Endodermal cell (in vitro differentiated cells): ENCODE results near the gene DYNC1I1. TPM values are rescaled to one million over a fixed set of nuclear protein-coding genes. Genes with fewer than 3 reads are reported as not detected.

Source experiments
- DNase-seq: peaks from one replicate; pipeline ENCODE4 v3.0.0-alpha.2; 2017
- H3K27ac ChIP-seq: 2 replicates; pipeline ENCODE4 v1.5.1; 2013; ENCODE audit warnings: mild to moderate bottlenecking, low read depth, low read length, moderate library complexity
- H3K27me3 ChIP-seq: 2 replicates; pipeline ENCODE4 v1.6.1; 2013; ENCODE audit warnings: mild to moderate bottlenecking, low read length, moderate library complexity; ENCODE audit not compliant: insufficient read depth, control insufficient read depth, poor library complexity, severe bottlenecking
- H3K36me3 ChIP-seq: 2 replicates; pipeline ENCODE4 v1.7.0; 2013; ENCODE audit warnings: mild to moderate bottlenecking, low read length, moderate library complexity; ENCODE audit not compliant: control insufficient read depth, insufficient read depth
- H3K4me1 ChIP-seq: one replicate; pipeline ENCODE4 v1.7.0; 2013; ENCODE audit warnings: low read length; ENCODE audit not compliant: control insufficient read depth, insufficient read depth
- H3K4me3 ChIP-seq: 2 replicates; pipeline ENCODE4 v1.5.1; 2013; ENCODE audit warnings: mild to moderate bottlenecking, low read length, moderate library complexity
- H3K9ac ChIP-seq: 2 replicates; pipeline ENCODE4 v1.6.1; 2013; ENCODE audit warnings: mild to moderate bottlenecking, low read length, moderate library complexity; ENCODE audit not compliant: poor library complexity, severe bottlenecking; ENCODE audit errors: extremely low read depth
- H3K9me3 ChIP-seq: 2 replicates; pipeline ENCODE4 v1.6.1; 2013; ENCODE audit warnings: mild to moderate bottlenecking, low read length, moderate library complexity; ENCODE audit not compliant: control insufficient read depth
- H3K27ac Mint-ChIP-seq: 2 replicates; pipeline ENCODE4 v1.8.0; 2020; ENCODE audit warnings: mixed read lengths
- H3K27me3 Mint-ChIP-seq: 2 replicates; pipeline ENCODE4 v1.8.0; 2021; ENCODE audit warnings: mild to moderate bottlenecking, mixed read lengths; ENCODE audit not compliant: insufficient read depth
- H3K36me3 Mint-ChIP-seq: 2 replicates; pipeline ENCODE4 v1.8.0; 2020; ENCODE audit warnings: low read depth, mixed read lengths
- H3K4me1 Mint-ChIP-seq: 2 replicates; pipeline ENCODE4 v1.8.0; 2020; ENCODE audit warnings: mixed read lengths
- H3K4me3 Mint-ChIP-seq: 2 replicates; pipeline ENCODE4 v1.8.0; 2020; ENCODE audit warnings: mild to moderate bottlenecking, moderate library complexity, mixed read lengths
- H3K9me3 Mint-ChIP-seq: 2 replicates; pipeline ENCODE4 v1.8.0; 2020; ENCODE audit warnings: mild to moderate bottlenecking, mixed read lengths
- CTCF ChIP-seq: fragments of 200-600 bp; sonication (generic); conservative IDR thresholded peaks from 2 replicates; pipeline ENCODE4 v1.5.0; 2021; ENCODE audit warnings: antibody characterized with exemption, mild to moderate bottlenecking
- WGBS, 2 experiments: methylation state at CpG; one replicate each; pipeline versions ENCODE4 v1.1.5 to v1.1.7; 2013; ENCODE audit warnings: missing lambda C conversion rate in 2 of 2, mixed read lengths in 1 of 2; ENCODE audit not compliant: insufficient coverage in 1 of 2, insufficient read length in 1 of 2; 5-methylcytosine and 5-hydroxymethylcytosine counted together
- total RNA-seq, 2 donors: library from RNA; stranded (reverse); fragmentation: NEBNext Ultra II Directional in 1 of 2; extraction: Animal tissue kit (Norgen Biotek cat#: 25700) in 1 of 2; gene quantifications; 2 replicates in 1 of 2; 3 replicates in 1 of 2; pipeline ENCODE4 v1.2.1, GENCODE V29; 2021

DYNC1I1 gene
- total RNA-seq, 2 donors from 2014 or later: 6.5 to 7.2 TPM

- Mint-ChIP-seq H3K9me3 (no peaks in the 10 kb centered on the region), H3K4me1 (peaks cover 5% of the 10 kb centered on the region), H3K27ac (no peak overlapping the region), H3K36me3 (peaks cover 55% of the 10 kb centered on the region), H3K27me3 (peaks cover 6% of the 10 kb centered on the region), H3K4me3 (no peak overlapping the region)
- TF ChIP-seq CTCF: no peak
- Histone ChIP-seq H3K27ac (no peak overlapping the region), H3K27me3 (no peaks in the 10 kb centered on the region), H3K4me1 (no peaks in the 10 kb centered on the region), H3K36me3 (peaks cover 56% of the 10 kb centered on the region), H3K9ac (no peak overlapping the region), H3K4me3 (no peak overlapping the region), H3K9me3 (no peaks in the 10 kb centered on the region)
- 90 to 94% methylated on average over 2 of the region's 2 CpGs for WGBS, 2 experiments
- no peak for DNase-seq
Observed at GRCh38 chr7:96135241-96135640, 362.9 kb downstream of the DYNC1I1 start.

DNA sequence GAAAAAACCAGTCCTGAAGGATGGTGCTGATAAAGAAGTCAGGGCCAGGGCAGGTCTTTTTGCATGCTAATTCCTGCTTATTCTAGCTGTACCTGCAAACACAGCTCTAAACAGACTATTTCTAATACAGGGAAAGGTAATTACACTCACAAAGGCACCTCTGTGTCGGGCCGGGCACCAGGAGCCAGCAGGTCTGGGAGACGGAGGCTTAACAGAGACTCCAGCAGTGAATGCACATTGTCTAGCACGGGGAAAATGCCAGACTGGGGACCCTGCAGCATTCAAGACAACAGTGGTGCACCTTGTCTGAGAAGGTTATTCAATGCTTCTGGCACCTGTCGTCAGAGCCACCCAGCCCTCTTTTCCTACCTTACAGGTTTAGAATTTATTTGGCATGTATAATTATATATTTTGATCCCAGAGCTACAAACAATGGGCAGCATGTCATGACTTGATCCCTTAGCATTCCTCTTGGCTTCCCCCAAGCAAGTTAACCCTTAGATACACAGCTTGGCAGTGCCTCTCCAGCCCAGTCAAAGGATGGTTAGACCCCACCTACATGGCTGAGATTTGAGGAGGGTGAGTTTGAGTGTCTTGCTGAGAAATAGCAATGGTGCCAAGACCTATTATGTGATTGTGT is 364.4 kb downstream of the DYNC1I1 start:
- Histone ChIP-seq H3K27me3 (no peaks in the 10 kb centered on the region), H3K4me1 (no peaks in the 10 kb centered on the region), H3K36me3 (peaks cover 60% of the 10 kb centered on the region), H3K9me3 (no peaks in the 10 kb centered on the region), H3K9ac (no peak overlapping the region), H3K27ac (no peak overlapping the region), H3K4me3 (no peak overlapping the region)
- DNase-seq: no peak
- peaks cover 61% of the 10 kb centered on the region for H3K36me3 Mint-ChIP-seq
- H3K9me3 Mint-ChIP-seq: peaks cover 2% of the 10 kb centered on the region
- 75 to 96% methylated on average over 4 to 5 of the region's 5 CpGs for WGBS, 2 experiments
- no peak overlapping the region for H3K27ac Mint-ChIP-seq
- H3K4me3 Mint-ChIP-seq: no peak overlapping the region
- H3K4me1 Mint-ChIP-seq: peaks cover 2% of the 10 kb centered on the region
- no peak for TF ChIP-seq CTCF
- H3K27me3 Mint-ChIP-seq: peaks cover 18% of the 10 kb centered on the region

- WGBS, 2 experiments: 0 to 14% methylated on average over 1 of the region's 1 CpG
- H3K9ac ChIP-seq: no peak overlapping the region
- Mint-ChIP-seq H3K4me3 (no peak overlapping the region), H3K4me1 (peaks cover 30% of the 10 kb centered on the region), H3K27me3 (peaks cover 65% of the 10 kb centered on the region), H3K36me3 (peaks cover 48% of the 10 kb centered on the region), H3K9me3 (peaks cover 2% of the 10 kb centered on the region), H3K27ac (peak overlapping the region; percentile 85)
- H3K27me3 ChIP-seq: no peaks in the 10 kb centered on the region
- peaks cover 11% of the 10 kb centered on the region for H3K4me1 ChIP-seq
- no peak for TF ChIP-seq CTCF
- no peaks in the 10 kb centered on the region for H3K9me3 ChIP-seq
- H3K4me3 ChIP-seq: peak overlapping the region; percentile 2
- H3K27ac ChIP-seq: no peak overlapping the region
- DNase-seq: peak; percentile 71
- H3K36me3 ChIP-seq: peaks cover 60% of the 10 kb centered on the region
Observed at GRCh38 chr7:96143495-96144259, 371.3 kb downstream of the DYNC1I1 start.
